Stomach (tissue), 4 donors: Measurements from ENCODE around the gene PCSK1N.

Source experiments
- EP300 ChIP-seq: sonication (generic); formaldehyde crosslinking; IDR thresholded peaks from one replicate; pipeline ENCODE4 v1.6.1; 2017; ENCODE audit warnings: antibody characterized with exemption
- POLR2A ChIP-seq, 4 donors: fragments of 450-650 bp; IDR thresholded peaks; one replicate each; pipeline ENCODE4 v1.6.1; 2016; ENCODE audit warnings: antibody characterized with exemption in 4 of 4, control low read depth in 2 of 4, mild to moderate bottlenecking in 1 of 4, moderate library complexity in 1 of 4
- TF ChIP-seq, protein P1 (sequence below), 7 experiments: fragments of 450-650 bp in 4 of 7; fragments of 200-600 bp in 3 of 7; sonication (generic) in 3 of 7; IDR thresholded peaks; one replicate each; pipeline ENCODE4 v1.5.1; 2016 to 2019; ENCODE audit warnings: antibody characterized with exemption in 7 of 7, control low read depth in 2 of 7, mild to moderate bottlenecking in 1 of 7

- TF ChIP-seq, protein P1, sequence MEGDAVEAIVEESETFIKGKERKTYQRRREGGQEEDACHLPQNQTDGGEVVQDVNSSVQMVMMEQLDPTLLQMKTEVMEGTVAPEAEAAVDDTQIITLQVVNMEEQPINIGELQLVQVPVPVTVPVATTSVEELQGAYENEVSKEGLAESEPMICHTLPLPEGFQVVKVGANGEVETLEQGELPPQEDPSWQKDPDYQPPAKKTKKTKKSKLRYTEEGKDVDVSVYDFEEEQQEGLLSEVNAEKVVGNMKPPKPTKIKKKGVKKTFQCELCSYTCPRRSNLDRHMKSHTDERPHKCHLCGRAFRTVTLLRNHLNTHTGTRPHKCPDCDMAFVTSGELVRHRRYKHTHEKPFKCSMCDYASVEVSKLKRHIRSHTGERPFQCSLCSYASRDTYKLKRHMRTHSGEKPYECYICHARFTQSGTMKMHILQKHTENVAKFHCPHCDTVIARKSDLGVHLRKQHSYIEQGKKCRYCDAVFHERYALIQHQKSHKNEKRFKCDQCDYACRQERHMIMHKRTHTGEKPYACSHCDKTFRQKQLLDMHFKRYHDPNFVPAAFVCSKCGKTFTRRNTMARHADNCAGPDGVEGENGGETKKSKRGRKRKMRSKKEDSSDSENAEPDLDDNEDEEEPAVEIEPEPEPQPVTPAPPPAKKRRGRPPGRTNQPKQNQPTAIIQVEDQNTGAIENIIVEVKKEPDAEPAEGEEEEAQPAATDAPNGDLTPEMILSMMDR (IDR thresholded peaks at IDR 0.05), result no peak
- no peak for TF ChIP-seq POLR2A (IDR thresholded peaks at IDR 0.05)
- TF ChIP-seq EP300, result no peak
Observed at GRCh38 chrX:48864210-48864609, 28.8 kb upstream of the PCSK1N start.
